ENCODE data around the gene CD164L2.

CD164L2 gene

GRCh38 chr1:27405074-27405473 is 21.9 kb upstream of the CD164L2 start:
- DNase-seq (ENCODE audit: low read depth) = no peak

GRCh38 chr1:27403931-27404330 is 20.8 kb upstream of the CD164L2 start:
- DNase-seq (ENCODE audit: low read depth) = no peak

- DNase-seq (ENCODE audit: low read depth) = no peak
Observed at GRCh38 chr1:27403065-27403726, 20.1 kb upstream of the CD164L2 start.

- no peak for DNase-seq (ENCODE audit: low read depth)
Observed at GRCh38 chr1:27402349-27402754, 19.2 kb upstream of the CD164L2 start.

- DNase-seq (ENCODE audit: low read depth) = no peak
Observed at GRCh38 chr1:27400963-27401341, 17.8 kb upstream of the CD164L2 start.

GRCh38 chr1:27400082-27400962 is 17.2 kb upstream of the CD164L2 start:
- DNase-seq (ENCODE audit: low read depth) = no peak

GRCh38 chr1:27399251-27400025 is 16.3 kb upstream of the CD164L2 start:
- DNase-seq (ENCODE audit: low read depth) = no peak

- no peak for DNase-seq (ENCODE audit: low read depth)
Observed at GRCh38 chr1:27398405-27399149, 15.4 kb upstream of the CD164L2 start.

- no peak for DNase-seq (ENCODE audit: low read depth)
Observed at GRCh38 chr1:27397749-27398148, 14.6 kb upstream of the CD164L2 start.

- no peak for DNase-seq (ENCODE audit: low read depth)
Observed at GRCh38 chr1:27397110-27397509, 14.0 kb upstream of the CD164L2 start.

GRCh38 chr1:27395441-27396195 is 12.5 kb upstream of the CD164L2 start:
- DNase-seq (ENCODE audit: low read depth) = no peak

- DNase-seq (ENCODE audit: low read depth) = no peak
Observed at GRCh38 chr1:27394925-27395324, 11.8 kb upstream of the CD164L2 start.

GRCh38 chr1:27394282-27394658 is 11.1 kb upstream of the CD164L2 start:
- no peak for DNase-seq (ENCODE audit: low read depth)

- DNase-seq (ENCODE audit: low read depth) = no peak
Observed at GRCh38 chr1:27393641-27394281, 10.6 kb upstream of the CD164L2 start.

GRCh38 chr1:27392778-27393635 is 9.9 kb upstream of the CD164L2 start:
- no peak for DNase-seq (ENCODE audit: low read depth)

- peak; percentile 66 for DNase-seq (ENCODE audit: low read depth)
Observed at GRCh38 chr1:27392096-27392777, 9.1 kb upstream of the CD164L2 start, which contains the start of gene GPR3. GPR3 (plus strand) TSS chr1:27392622; CDS start chr1:27393799, 1,177 bp downstream.

GRCh38 chr1:27391511-27392095 is 8.5 kb upstream of the CD164L2 start:
- DNase-seq (ENCODE audit: low read depth) = no peak

- no peak for DNase-seq (ENCODE audit: low read depth)
Observed at GRCh38 chr1:27388337-27389005, 5.3 kb upstream of the CD164L2 start.

Data from HS-5 (cell line).